ENCODE results near the gene TEX22.

The TEX22 gene

GRCh38 chr14:105384605-105385321 lies 13.6 kb upstream of the TEX22 start:
- no peak overlapping the region for H3K4me3 Mint-ChIP-seq
- H3K27ac Mint-ChIP-seq, result no peak overlapping the region
- TF ChIP-seq, protein P1, sequence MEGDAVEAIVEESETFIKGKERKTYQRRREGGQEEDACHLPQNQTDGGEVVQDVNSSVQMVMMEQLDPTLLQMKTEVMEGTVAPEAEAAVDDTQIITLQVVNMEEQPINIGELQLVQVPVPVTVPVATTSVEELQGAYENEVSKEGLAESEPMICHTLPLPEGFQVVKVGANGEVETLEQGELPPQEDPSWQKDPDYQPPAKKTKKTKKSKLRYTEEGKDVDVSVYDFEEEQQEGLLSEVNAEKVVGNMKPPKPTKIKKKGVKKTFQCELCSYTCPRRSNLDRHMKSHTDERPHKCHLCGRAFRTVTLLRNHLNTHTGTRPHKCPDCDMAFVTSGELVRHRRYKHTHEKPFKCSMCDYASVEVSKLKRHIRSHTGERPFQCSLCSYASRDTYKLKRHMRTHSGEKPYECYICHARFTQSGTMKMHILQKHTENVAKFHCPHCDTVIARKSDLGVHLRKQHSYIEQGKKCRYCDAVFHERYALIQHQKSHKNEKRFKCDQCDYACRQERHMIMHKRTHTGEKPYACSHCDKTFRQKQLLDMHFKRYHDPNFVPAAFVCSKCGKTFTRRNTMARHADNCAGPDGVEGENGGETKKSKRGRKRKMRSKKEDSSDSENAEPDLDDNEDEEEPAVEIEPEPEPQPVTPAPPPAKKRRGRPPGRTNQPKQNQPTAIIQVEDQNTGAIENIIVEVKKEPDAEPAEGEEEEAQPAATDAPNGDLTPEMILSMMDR (IDR thresholded peaks at IDR 0.05; ENCODE audit: unreplicated experiment in 3 of 3), result no peak
- no peaks in the 10 kb centered on the region for H3K9me3 Mint-ChIP-seq
- H3K4me1 Mint-ChIP-seq, result peaks cover 5% of the 10 kb centered on the region
- no peaks in the 10 kb centered on the region for H3K27me3 Mint-ChIP-seq (ENCODE audit: low read depth)
- H3K36me3 Mint-ChIP-seq (ENCODE audit: low read depth), result peaks cover 4% of the 10 kb centered on the region

DNA sequence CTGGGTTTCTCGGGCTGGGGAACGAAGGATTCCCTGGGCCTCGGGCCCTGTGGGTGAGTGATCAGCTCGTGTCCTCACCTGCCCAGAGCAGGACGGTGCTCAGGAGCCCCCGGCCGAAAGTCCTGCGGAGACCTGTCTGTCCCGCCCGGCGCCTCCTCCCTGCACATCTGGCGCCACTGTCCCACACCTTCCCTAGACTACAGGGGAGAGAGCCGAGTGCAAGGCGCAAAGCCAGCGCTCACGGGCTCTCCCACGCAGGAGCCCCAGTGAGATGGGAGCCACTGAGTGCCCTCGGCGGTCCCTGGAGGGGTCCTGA lies 13.1 kb upstream of the TEX22 start:
- Mint-ChIP-seq H3K36me3 (ENCODE audit: low read depth) (peaks cover 4% of the 10 kb centered on the region), H3K4me1 (peaks cover 5% of the 10 kb centered on the region), H3K4me3 (no peak overlapping the region), H3K9me3 (no peaks in the 10 kb centered on the region), H3K27ac (no peak overlapping the region), H3K27me3 (ENCODE audit: low read depth) (no peaks in the 10 kb centered on the region)
- TF ChIP-seq, protein P1 (IDR thresholded peaks at IDR 0.05; ENCODE audit: unreplicated experiment in 3 of 3), result no peak

- Mint-ChIP-seq H3K9me3 (no peaks in the 10 kb centered on the region), H3K36me3 (ENCODE audit: low read depth) (peaks cover 4% of the 10 kb centered on the region), H3K4me3 (no peak overlapping the region), H3K4me1 (peaks cover 5% of the 10 kb centered on the region), H3K27ac (no peak overlapping the region), H3K27me3 (ENCODE audit: low read depth) (no peaks in the 10 kb centered on the region)
- TF ChIP-seq, protein P1 (IDR thresholded peaks at IDR 0.05; ENCODE audit: unreplicated experiment in 3 of 3), result no peak
Measured at GRCh38 chr14:105385698-105386365, 12.5 kb upstream of the TEX22 start.

DNA sequence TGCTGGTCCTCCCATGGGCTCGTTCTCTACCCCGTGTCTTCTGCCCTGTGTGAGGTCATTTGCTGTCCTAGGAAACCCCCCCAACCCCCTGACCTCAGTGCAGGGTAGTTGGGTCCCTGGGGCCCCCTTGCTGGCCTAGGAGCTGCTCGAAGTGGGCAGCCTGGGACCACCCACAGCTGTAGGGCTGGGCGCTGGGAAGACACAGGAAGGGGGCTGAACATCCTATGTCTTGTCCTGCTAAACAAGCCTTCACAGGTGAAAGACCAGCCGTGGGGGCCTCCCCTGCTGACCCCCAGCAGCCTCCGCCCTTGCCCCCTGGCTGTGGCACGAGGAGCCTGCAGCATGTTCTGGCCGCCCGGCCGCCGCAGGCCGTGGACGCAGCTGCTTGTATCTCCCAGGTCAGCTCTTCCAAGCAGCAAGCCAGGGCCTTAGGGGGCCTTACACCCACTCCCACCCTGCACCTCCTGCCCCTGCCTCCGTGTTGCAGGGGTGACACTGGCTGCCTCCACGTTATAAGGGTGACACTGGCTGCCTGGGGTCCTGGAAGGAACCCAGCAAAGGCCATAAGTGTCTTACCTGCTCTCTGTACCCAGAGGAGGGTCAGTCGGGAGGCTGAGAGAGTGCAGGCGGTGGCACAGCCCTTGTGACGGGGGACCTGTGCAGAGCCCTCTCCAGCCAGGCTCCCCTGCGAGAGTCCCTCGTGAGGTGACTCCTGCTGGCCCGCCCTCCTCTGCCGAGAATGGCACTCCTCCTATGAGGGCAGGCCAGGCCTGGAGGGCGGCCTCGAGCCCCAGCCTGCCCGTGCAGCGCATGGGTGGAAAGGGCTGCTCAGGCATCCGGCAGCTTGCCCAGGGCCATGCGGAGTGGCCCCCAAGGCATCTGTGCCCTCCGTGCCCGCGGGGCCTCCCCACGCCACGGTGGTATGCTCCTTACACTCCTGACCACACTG lies 11.5 kb upstream of the TEX22 start:
- Mint-ChIP-seq H3K27me3 (ENCODE audit: low read depth) (no peaks in the 10 kb centered on the region), H3K4me3 (no peak overlapping the region), H3K27ac (no peak overlapping the region), H3K9me3 (no peaks in the 10 kb centered on the region), H3K36me3 (ENCODE audit: low read depth) (peaks cover 4% of the 10 kb centered on the region), H3K4me1 (peaks cover 5% of the 10 kb centered on the region)
- TF ChIP-seq, protein P1 (IDR thresholded peaks at IDR 0.05; ENCODE audit: unreplicated experiment in 3 of 3), result no peak

DNA sequence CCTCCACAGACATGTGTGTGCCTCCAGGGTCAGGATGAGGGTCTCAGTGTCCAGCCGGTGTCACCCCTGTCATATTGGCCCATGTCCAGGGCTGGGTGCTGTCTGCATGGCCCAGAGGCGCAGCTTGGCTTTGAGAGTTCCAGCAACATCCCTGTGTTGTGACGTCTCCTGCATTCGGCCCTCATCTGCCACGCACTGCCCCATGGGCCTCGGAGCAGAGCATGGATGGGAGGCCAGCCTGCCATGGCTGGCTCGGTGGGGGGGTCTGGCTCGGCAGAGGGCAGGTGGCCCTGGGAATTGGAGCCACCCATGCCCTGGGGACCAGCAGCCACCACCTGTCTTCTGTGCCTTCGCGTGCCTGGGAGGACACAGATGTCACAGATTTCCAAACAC lies 10.8 kb upstream of the TEX22 start:
- H3K9me3 Mint-ChIP-seq, result no peaks in the 10 kb centered on the region
- TF ChIP-seq, protein P1 (IDR thresholded peaks at IDR 0.05; ENCODE audit: unreplicated experiment in 3 of 3), result no peak
- H3K4me1 Mint-ChIP-seq, result peaks cover 5% of the 10 kb centered on the region
- H3K4me3 Mint-ChIP-seq, result no peak overlapping the region
- H3K27me3 Mint-ChIP-seq (ENCODE audit: low read depth), result no peaks in the 10 kb centered on the region
- H3K27ac Mint-ChIP-seq, result no peak overlapping the region
- peaks cover 4% of the 10 kb centered on the region for H3K36me3 Mint-ChIP-seq (ENCODE audit: low read depth)
